Measurements from ENCODE around the gene TGFBR3.

DNA sequence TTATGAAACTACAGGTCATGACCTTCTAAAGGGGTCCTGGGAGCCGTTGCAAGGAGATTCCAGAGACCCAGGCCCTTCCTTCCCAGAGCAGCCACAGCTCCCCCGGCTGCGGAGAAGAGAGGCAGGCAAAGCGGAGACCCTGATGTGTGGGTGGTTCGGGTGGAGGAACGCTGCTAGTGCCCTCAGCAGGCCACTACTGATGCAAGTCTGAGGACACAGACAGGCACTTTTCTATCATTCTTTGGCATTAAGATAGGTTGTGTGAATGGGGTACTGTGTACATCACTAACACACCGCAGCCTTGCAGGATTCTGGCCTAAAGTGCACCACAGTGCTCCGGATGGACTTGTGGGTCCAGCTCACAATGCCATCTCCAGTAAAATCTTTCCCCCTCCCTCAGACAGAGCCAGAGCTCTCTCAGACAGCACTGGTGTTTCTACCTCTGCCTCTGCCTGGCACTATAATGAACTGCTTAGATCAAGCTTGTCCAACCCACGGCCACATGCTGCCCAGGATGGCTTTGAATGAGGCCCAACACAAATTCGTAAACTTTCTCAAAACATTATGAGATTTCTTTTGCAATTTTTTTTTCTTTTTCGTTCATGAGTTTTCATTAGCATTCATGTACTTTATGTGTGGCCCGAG lies 121.4 kb downstream of the TGFBR3 start:
- TF ChIP-seq, protein P1, sequence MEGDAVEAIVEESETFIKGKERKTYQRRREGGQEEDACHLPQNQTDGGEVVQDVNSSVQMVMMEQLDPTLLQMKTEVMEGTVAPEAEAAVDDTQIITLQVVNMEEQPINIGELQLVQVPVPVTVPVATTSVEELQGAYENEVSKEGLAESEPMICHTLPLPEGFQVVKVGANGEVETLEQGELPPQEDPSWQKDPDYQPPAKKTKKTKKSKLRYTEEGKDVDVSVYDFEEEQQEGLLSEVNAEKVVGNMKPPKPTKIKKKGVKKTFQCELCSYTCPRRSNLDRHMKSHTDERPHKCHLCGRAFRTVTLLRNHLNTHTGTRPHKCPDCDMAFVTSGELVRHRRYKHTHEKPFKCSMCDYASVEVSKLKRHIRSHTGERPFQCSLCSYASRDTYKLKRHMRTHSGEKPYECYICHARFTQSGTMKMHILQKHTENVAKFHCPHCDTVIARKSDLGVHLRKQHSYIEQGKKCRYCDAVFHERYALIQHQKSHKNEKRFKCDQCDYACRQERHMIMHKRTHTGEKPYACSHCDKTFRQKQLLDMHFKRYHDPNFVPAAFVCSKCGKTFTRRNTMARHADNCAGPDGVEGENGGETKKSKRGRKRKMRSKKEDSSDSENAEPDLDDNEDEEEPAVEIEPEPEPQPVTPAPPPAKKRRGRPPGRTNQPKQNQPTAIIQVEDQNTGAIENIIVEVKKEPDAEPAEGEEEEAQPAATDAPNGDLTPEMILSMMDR (IDR thresholded peaks at IDR 0.05) = no peak
- TF ChIP-seq POLR2A (IDR thresholded peaks at IDR 0.05) = no peak

Measured in Peyer's patch (tissue), 4 donors.